GM12891 (cell line): ENCODE results near the gene HHAT.

Source experiments
- POLR2A ChIP-seq: IDR thresholded peaks from 2 replicates; pipeline ENCODE4 v1.6.1; 2011; ENCODE audit warnings: low read depth, low read length, control low read depth
- POLR2AphosphoS5 ChIP-seq: IDR thresholded peaks from 2 replicates; pipeline ENCODE4 v1.6.1; 2011; ENCODE audit warnings: low read depth, low read length, control low read depth
- POU2F2 ChIP-seq: IDR thresholded peaks from 2 replicates; pipeline ENCODE4 v1.6.1; 2011; ENCODE audit warnings: low read depth, mild to moderate bottlenecking, control low read depth, low read length, moderate library complexity
- SPI1 ChIP-seq: IDR thresholded peaks from 2 replicates; pipeline ENCODE4 v1.6.1; 2011; ENCODE audit warnings: low read depth, low read length, control low read depth
- TAF1 ChIP-seq: IDR thresholded peaks from 2 replicates; pipeline ENCODE4 v1.6.1; 2011; ENCODE audit warnings: low read depth, low read length, control low read depth

- TF ChIP-seq POLR2AphosphoS5 (no peak), POLR2A (no peak), TAF1 (no peak), POU2F2 (no peak), SPI1 (no peak)
Measured at GRCh38 chr1:210586771-210587170, 258.1 kb downstream of the HHAT start.
